ENCODE measurements around the gene SUPT4H1. TPM values are rescaled to one million over a fixed set of nuclear protein-coding genes. Genes with fewer than 3 reads are reported as not detected.

The SUPT4H1 gene
- total RNA-seq, 1 experiment from 2014 or later = 70.9 TPM

GRCh38 chr17:58365980-58366595, 14.1 kb upstream of the SUPT4H1 start:
- ChIA-PET CTCF (interaction anchor here (0.6 to 3.6 kb wide), 5 partner anchors 11 to 51 kb away, joined by 3 to 34 read pairs (median 8); partner anchors contain the start of genes RNF43 and SUPT4H1), POLR2A (interaction anchor here (0.6 to 2.8 kb wide), 2 partner anchors 51 to 473 kb away, joined by 3 to 28 read pairs; partner anchors contain the start of gene RNF43)
- BruUV-seq (replicated peaks) = no TSS peak
- H3K4me1 Mint-ChIP-seq (ENCODE audit: low read depth, unreplicated experiment) = peaks cover 75% of the 10 kb centered on the region
- Histone ChIP-seq H3K36me3 (ENCODE audit: control insufficient read depth, insufficient read depth, low read length) (peaks cover 13% of the 10 kb centered on the region), H3K9me3 (no peaks in the 10 kb centered on the region), H3K4me1 (peaks cover 78% of the 10 kb centered on the region), H3K27me3 (replicated peaks; ENCODE audit: control insufficient read depth, insufficient read depth, low read length) (no peaks in the 10 kb centered on the region), H3K4me3 (ENCODE audit: low read depth, low read length) (no peak overlapping the region)
- peak in 1 of 2 experiments; percentile 50 for DNase-seq
- no peak for TF ChIP-seq CTCF (IDR thresholded peaks at IDR 0.05; ENCODE audit: insufficient read depth in 1 of 2, low read depth in 1 of 2, low read length in 1 of 2, severe bottlenecking in 1 of 2, unreplicated experiment in 1 of 2)
- peak overlapping the region; percentile 15 for H3K4me3 Mint-ChIP-seq (ENCODE audit: unreplicated experiment)
- H3K9me3 Mint-ChIP-seq (ENCODE audit: unreplicated experiment) = no peaks in the 10 kb centered on the region
- H3K27ac Mint-ChIP-seq (ENCODE audit: unreplicated experiment) = peak overlapping the region; percentile 67
- intact Hi-C loops (cut with micrococcal nuclease; ENCODE audit: unreplicated experiment) = no loop called here
- peaks cover 87% of the 10 kb centered on the region for H3K36me3 Mint-ChIP-seq (ENCODE audit: insufficient read depth, unreplicated experiment)
- H3K27me3 Mint-ChIP-seq (ENCODE audit: insufficient read depth, unreplicated experiment) = no peaks in the 10 kb centered on the region

- CTCF ChIA-PET = interaction anchor here (0.6 to 3.6 kb wide), 7 partner anchors 12 to 68 kb away, joined by 3 to 34 read pairs (median 7); partner anchors contain the start of genes RNF43 and SUPT4H1
- H3K27me3 Mint-ChIP-seq (ENCODE audit: insufficient read depth, unreplicated experiment) = no peaks in the 10 kb centered on the region
- Histone ChIP-seq H3K4me1 (peaks cover 71% of the 10 kb centered on the region), H3K36me3 (ENCODE audit: control insufficient read depth, insufficient read depth, low read length) (peaks cover 13% of the 10 kb centered on the region), H3K4me3 (ENCODE audit: low read depth, low read length) (no peak overlapping the region), H3K9me3 (no peaks in the 10 kb centered on the region), H3K27me3 (replicated peaks; ENCODE audit: control insufficient read depth, insufficient read depth, low read length) (no peaks in the 10 kb centered on the region)
- peak overlapping the region; percentile 67 for H3K27ac Mint-ChIP-seq (ENCODE audit: unreplicated experiment)
- H3K4me1 Mint-ChIP-seq (ENCODE audit: low read depth, unreplicated experiment) = peaks cover 69% of the 10 kb centered on the region
- peaks cover 87% of the 10 kb centered on the region for H3K36me3 Mint-ChIP-seq (ENCODE audit: insufficient read depth, unreplicated experiment)
- TSS peak; percentile 61 for BruUV-seq (replicated peaks)
- peak in 1 of 2 experiments; percentile 44 for DNase-seq
- TF ChIP-seq CTCF (IDR thresholded peaks at IDR 0.05; ENCODE audit: insufficient read depth in 1 of 2, low read depth in 1 of 2, low read length in 1 of 2, severe bottlenecking in 1 of 2, unreplicated experiment in 1 of 2) = no peak
- no peaks in the 10 kb centered on the region for H3K9me3 Mint-ChIP-seq (ENCODE audit: unreplicated experiment)
- POLR2A ChIA-PET = interaction anchor here (0.8 to 2.8 kb wide), 5 partner anchors 12 to 52 kb away, joined by 3 to 28 read pairs (median 6); partner anchors contain the start of genes RNF43 and SUPT4H1
- H3K4me3 Mint-ChIP-seq (ENCODE audit: unreplicated experiment) = peak overlapping the region; percentile 15
- intact Hi-C loops (cut with micrococcal nuclease; ENCODE audit: unreplicated experiment) = no loop called here
Measured at GRCh38 chr17:58365185-58365979, 13.4 kb upstream of the SUPT4H1 start.
